ENCODE results near the gene OPN4. TPM values are rescaled to one million over a fixed set of nuclear protein-coding genes. Genes with fewer than 3 reads are reported as not detected.

Gene OPN4
- total and polyA plus RNA-seq, 3 donors from 2014 or later: 0.19 TPM; not detected in 2

DNA sequence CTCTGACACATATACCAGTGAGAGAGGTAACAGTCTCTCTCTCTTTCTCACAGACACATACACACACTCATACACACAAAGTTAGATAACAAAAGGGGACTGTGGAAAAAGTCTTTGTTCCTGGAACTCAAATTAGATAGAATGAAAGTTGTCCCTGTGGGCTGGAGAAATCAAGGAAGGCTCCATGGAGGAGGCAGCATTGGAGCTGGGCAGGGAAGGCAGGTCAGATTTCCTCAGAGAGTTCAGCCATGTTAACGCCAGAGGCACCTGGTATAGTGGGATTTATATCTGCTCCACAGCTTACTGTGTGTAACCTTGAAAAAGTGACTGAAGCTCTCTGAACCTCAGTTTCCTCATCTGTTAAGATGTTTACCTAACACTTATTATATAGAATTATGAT lies 52.6 kb downstream of the OPN4 start:
- TF ChIP-seq POLR2A (IDR thresholded peaks at IDR 0.05): no peak
- TF ChIP-seq, protein P1, sequence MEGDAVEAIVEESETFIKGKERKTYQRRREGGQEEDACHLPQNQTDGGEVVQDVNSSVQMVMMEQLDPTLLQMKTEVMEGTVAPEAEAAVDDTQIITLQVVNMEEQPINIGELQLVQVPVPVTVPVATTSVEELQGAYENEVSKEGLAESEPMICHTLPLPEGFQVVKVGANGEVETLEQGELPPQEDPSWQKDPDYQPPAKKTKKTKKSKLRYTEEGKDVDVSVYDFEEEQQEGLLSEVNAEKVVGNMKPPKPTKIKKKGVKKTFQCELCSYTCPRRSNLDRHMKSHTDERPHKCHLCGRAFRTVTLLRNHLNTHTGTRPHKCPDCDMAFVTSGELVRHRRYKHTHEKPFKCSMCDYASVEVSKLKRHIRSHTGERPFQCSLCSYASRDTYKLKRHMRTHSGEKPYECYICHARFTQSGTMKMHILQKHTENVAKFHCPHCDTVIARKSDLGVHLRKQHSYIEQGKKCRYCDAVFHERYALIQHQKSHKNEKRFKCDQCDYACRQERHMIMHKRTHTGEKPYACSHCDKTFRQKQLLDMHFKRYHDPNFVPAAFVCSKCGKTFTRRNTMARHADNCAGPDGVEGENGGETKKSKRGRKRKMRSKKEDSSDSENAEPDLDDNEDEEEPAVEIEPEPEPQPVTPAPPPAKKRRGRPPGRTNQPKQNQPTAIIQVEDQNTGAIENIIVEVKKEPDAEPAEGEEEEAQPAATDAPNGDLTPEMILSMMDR (IDR thresholded peaks at IDR 0.05): no peak
- no peaks in the 10 kb centered on the region for H3K27me3 ChIP-seq
- DNase-seq: no peak
- H3K36me3 ChIP-seq (ENCODE audit: low read depth, missing control alignments): no peaks in the 10 kb centered on the region
- H3K4me1 ChIP-seq: peaks cover 5% of the 10 kb centered on the region
- H3K9me3 ChIP-seq: no peaks in the 10 kb centered on the region
- 90 to 95% methylated on average over 1 of the region's 1 CpG for WGBS, 2 donors
- intact Hi-C loops (cut with DNase I; ENCODE audit: low total_unique reads): no loop called here
- no peak overlapping the region for H3K4me3 ChIP-seq
- no peak overlapping the region for H3K27ac ChIP-seq

DNA sequence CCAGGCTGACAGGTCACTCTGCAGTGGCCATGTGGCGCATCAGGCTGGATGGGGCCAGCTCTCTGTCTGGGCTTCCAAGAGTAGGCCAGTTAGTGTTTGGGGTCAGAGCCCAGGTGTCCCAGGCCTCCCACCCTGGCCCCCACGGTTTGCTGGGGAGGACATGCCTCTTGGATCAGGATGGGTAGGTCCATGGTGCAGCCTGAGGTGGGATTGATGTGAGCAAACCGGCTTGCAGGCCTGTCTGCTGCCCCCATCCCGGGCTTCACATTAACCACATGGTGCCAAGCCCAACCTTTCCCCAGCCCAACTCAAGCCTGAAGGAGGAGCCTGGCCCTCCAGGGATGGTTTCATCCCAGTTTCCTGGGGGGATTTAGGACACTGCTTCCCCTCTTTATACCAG lies 53.2 kb downstream of the OPN4 start:
- no peaks in the 10 kb centered on the region for H3K9me3 ChIP-seq
- peaks cover 11% of the 10 kb centered on the region for H3K4me1 ChIP-seq
- no peak overlapping the region for H3K4me3 ChIP-seq
- H3K36me3 ChIP-seq (ENCODE audit: low read depth, missing control alignments): no peaks in the 10 kb centered on the region
- intact Hi-C loops (cut with DNase I; ENCODE audit: low total_unique reads): no loop called here
- no peak for TF ChIP-seq POLR2A (IDR thresholded peaks at IDR 0.05)
- TF ChIP-seq, protein P1 (IDR thresholded peaks at IDR 0.05): no peak
- H3K27ac ChIP-seq: no peak overlapping the region
- DNase-seq: no peak
- no peaks in the 10 kb centered on the region for H3K27me3 ChIP-seq
- 80 to 84% methylated on average over 2 to 4 of the region's 4 CpGs for WGBS, 2 donors

- H3K27ac ChIP-seq: no peak overlapping the region
- H3K4me1 ChIP-seq: peaks cover 11% of the 10 kb centered on the region
- TF ChIP-seq, protein P1 (IDR thresholded peaks at IDR 0.05): no peak
- no peak for TF ChIP-seq POLR2A (IDR thresholded peaks at IDR 0.05)
- intact Hi-C loops (cut with DNase I; ENCODE audit: low total_unique reads): no loop called here
- no peaks in the 10 kb centered on the region for H3K27me3 ChIP-seq
- WGBS, 2 donors: 92 to 93% methylated on average over 5 to 8 of the region's 8 CpGs
- no peak overlapping the region for H3K4me3 ChIP-seq
- DNase-seq: no peak
- no peaks in the 10 kb centered on the region for H3K9me3 ChIP-seq
- H3K36me3 ChIP-seq (ENCODE audit: low read depth, missing control alignments): no peaks in the 10 kb centered on the region
These were observed 53.9 kb downstream of the OPN4 start for GRCh38 chr10:86708068-86708782.

DNA sequence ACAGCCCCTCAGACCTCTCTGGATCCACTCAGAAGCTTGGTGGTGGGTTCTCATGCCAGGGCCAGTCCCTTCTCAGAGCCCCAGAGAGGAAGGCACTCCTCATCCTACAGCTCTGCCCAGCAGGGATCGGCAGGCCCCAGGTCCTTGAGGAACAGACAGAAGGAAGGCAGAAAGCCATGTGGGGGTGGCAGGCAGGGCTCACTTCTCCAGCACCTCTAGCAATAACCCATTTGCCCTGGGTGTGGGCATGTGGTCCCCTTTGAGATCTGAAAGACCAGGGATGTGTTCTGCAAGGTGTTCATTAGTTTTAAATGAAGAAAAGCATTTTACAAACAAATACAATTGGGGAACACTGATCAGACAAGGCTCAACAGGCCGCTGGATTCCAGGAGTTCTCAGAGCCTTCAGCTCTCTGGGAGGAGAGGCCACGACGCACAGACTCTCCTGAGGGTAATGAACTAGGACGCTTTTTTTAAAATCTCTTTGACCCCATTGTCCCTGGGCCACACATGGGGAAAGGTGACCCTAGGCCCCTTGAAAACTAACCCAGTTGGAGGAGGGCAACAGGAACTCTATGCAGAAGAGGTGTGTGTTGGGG lies 54.5 kb downstream of the OPN4 start:
- 62 to 64% methylated on average over 5 of the region's 5 CpGs for WGBS, 2 donors
- intact Hi-C loops (cut with DNase I; ENCODE audit: low total_unique reads): no loop called here
- H3K4me1 ChIP-seq: peaks cover 11% of the 10 kb centered on the region
- no peaks in the 10 kb centered on the region for H3K9me3 ChIP-seq
- H3K4me3 ChIP-seq: no peak overlapping the region
- no peaks in the 10 kb centered on the region for H3K36me3 ChIP-seq (ENCODE audit: low read depth, missing control alignments)
- no peaks in the 10 kb centered on the region for H3K27me3 ChIP-seq
- no peak for DNase-seq
- H3K27ac ChIP-seq: no peak overlapping the region
- TF ChIP-seq, protein P1 (IDR thresholded peaks at IDR 0.05): no peak
- no peak for TF ChIP-seq POLR2A (IDR thresholded peaks at IDR 0.05)

All from testis (tissue), 3 donors.